ENCODE data around the gene COX19.

The COX19 gene

GRCh38 chr7:992709-993607 is 17.6 kb upstream of the COX19 start:
- no peak overlapping the region for H3K4me3 ChIP-seq (ENCODE audit: low read length)
- peak; percentile 89 for DNase-seq
- H3K9me2 ChIP-seq (replicated peaks; ENCODE audit: insufficient read depth, low read length): no peaks in the 10 kb centered on the region
- H2AFZ ChIP-seq (ENCODE audit: low read length): no peak overlapping the region
- H3K4me1 ChIP-seq (ENCODE audit: low read length): no peaks in the 10 kb centered on the region
- H3K4me2 ChIP-seq (ENCODE audit: low read depth, low read length): no peak overlapping the region
- H3K27me3 ChIP-seq (replicated peaks; ENCODE audit: insufficient read depth, low read length): peaks cover 2% of the 10 kb centered on the region; the same call in 1 of the 2 replicates
- no peak for TF ChIP-seq EZH2 (optimal IDR thresholded peaks at IDR 0.05; ENCODE audit: low read depth, low read length)
- TF ChIP-seq CTCF (IDR thresholded peaks at IDR 0.05; ENCODE audit: low read length): peak; percentile 100
- H3K9ac ChIP-seq (ENCODE audit: low read length): no peak overlapping the region
- no peaks in the 10 kb centered on the region for H4K20me1 ChIP-seq (ENCODE audit: insufficient read depth, low read length)
- H3K79me2 ChIP-seq (ENCODE audit: low read length): no peaks in the 10 kb centered on the region
- H3K36me3 ChIP-seq (replicated peaks; ENCODE audit: insufficient read depth, low read length): no peaks in the 10 kb centered on the region
- no peak overlapping the region for H3K27ac ChIP-seq (ENCODE audit: low read length)
- no peaks in the 10 kb centered on the region for H3K9me3 ChIP-seq (replicated peaks; ENCODE audit: insufficient read depth, low read length)
- H3F3A ChIP-seq (ENCODE audit: insufficient read depth, low read length): no peaks in the 10 kb centered on the region

GRCh38 chr7:991729-992656 is 16.6 kb upstream of the COX19 start:
- no peak for TF ChIP-seq CTCF (IDR thresholded peaks at IDR 0.05; ENCODE audit: low read length)
- TF ChIP-seq EZH2phosphoT487 (IDR thresholded peaks at IDR 0.05; ENCODE audit: low read length): no peak
- TF ChIP-seq EZH2 (optimal IDR thresholded peaks at IDR 0.05; ENCODE audit: low read depth, low read length): no peak
- Histone ChIP-seq H3K79me2 (ENCODE audit: low read length) (no peaks in the 10 kb centered on the region), H2AFZ (ENCODE audit: low read length) (no peak overlapping the region), H3K4me2 (ENCODE audit: low read depth, low read length) (no peak overlapping the region), H3K27ac (ENCODE audit: low read length) (no peak overlapping the region), H4K20me1 (ENCODE audit: insufficient read depth, low read length) (no peaks in the 10 kb centered on the region), H3K36me3 (replicated peaks; ENCODE audit: insufficient read depth, low read length) (no peaks in the 10 kb centered on the region), H3K4me3 (ENCODE audit: low read length) (no peak overlapping the region), H3F3A (ENCODE audit: insufficient read depth, low read length) (no peaks in the 10 kb centered on the region), H3K9me3 (replicated peaks; ENCODE audit: insufficient read depth, low read length) (no peaks in the 10 kb centered on the region), H3K9ac (ENCODE audit: low read length) (no peak overlapping the region), H3K4me1 (ENCODE audit: low read length) (no peaks in the 10 kb centered on the region), H3K27me3 (replicated peaks; ENCODE audit: insufficient read depth, low read length) (peaks cover 10% of the 10 kb centered on the region), H3K9me2 (replicated peaks; ENCODE audit: insufficient read depth, low read length) (no peaks in the 10 kb centered on the region)
- no peak for DNase-seq

- Histone ChIP-seq H2AFZ (ENCODE audit: low read length) (no peak overlapping the region), H3K9ac (ENCODE audit: low read length) (no peak overlapping the region), H3K27ac (ENCODE audit: low read length) (no peak overlapping the region), H3K9me3 (replicated peaks; ENCODE audit: insufficient read depth, low read length) (no peaks in the 10 kb centered on the region), H3K79me2 (ENCODE audit: low read length) (no peaks in the 10 kb centered on the region), H3K4me1 (ENCODE audit: low read length) (no peaks in the 10 kb centered on the region), H3F3A (ENCODE audit: insufficient read depth, low read length) (no peaks in the 10 kb centered on the region), H3K4me3 (ENCODE audit: low read length) (no peak overlapping the region), H3K9me2 (replicated peaks; ENCODE audit: insufficient read depth, low read length) (no peaks in the 10 kb centered on the region), H3K27me3 (replicated peaks; ENCODE audit: insufficient read depth, low read length) (peaks cover 19% of the 10 kb centered on the region), H4K20me1 (ENCODE audit: insufficient read depth, low read length) (no peaks in the 10 kb centered on the region), H3K4me2 (ENCODE audit: low read depth, low read length) (no peak overlapping the region), H3K36me3 (replicated peaks; ENCODE audit: insufficient read depth, low read length) (no peaks in the 10 kb centered on the region)
- no peak for TF ChIP-seq EZH2 (optimal IDR thresholded peaks at IDR 0.05; ENCODE audit: low read depth, low read length)
- TF ChIP-seq EZH2phosphoT487 (IDR thresholded peaks at IDR 0.05; ENCODE audit: low read length): no peak
- no peak for TF ChIP-seq CTCF (IDR thresholded peaks at IDR 0.05; ENCODE audit: low read length)
- no peak for DNase-seq
These were observed 15.8 kb upstream of the COX19 start for GRCh38 chr7:990933-991728.
